ENCODE measurements around the gene HOGA1. TPM values are rescaled to one million over a fixed set of nuclear protein-coding genes. Genes with fewer than 3 reads are reported as not detected.

HOGA1 gene
- total and polyA plus RNA-seq, 2 of the 13 experiments (the other 11 are each of a cell fraction or from before 2014, with no cell fraction given), result 7.6 to 19.5 TPM

- Histone ChIP-seq H3K9me3 (ENCODE audit: low read length) (no peaks in the 10 kb centered on the region), H3K79me2 (ENCODE audit: insufficient read depth, low read length) (no peaks in the 10 kb centered on the region), H3K9ac (ENCODE audit: insufficient read depth, low read depth, low read length) (no peak within 1 kb of the TSS), H4K20me1 (ENCODE audit: insufficient read depth, low read length) (no peaks in the 10 kb centered on the region), H3K4me1 (ENCODE audit: insufficient read depth, low read length) (peaks cover 17% of the 10 kb centered on the region), H3K27me3 (ENCODE audit: control insufficient read depth in 1 of 2, insufficient read depth in 2 of 2, low read length in 2 of 2) (no peaks in the 10 kb centered on the region), H2AFZ (ENCODE audit: low read length) (no peak within 1 kb of the TSS), H3K4me3 (replicated peaks in 1 of 3; ENCODE audit: insufficient read depth in 1 of 3, low read depth in 2 of 3, low read length in 3 of 3) (no peak within 1 kb of the TSS), H3K36me3 (replicated peaks in 1 of 2; ENCODE audit: control insufficient read depth in 1 of 2, insufficient read depth in 2 of 2, low read length in 2 of 2) (peaks cover 3 to 8% of the 10 kb centered on the region in 2 experiments; a peak in 3 of 5 replicates), H3K27ac (ENCODE audit: extremely low read length, insufficient read depth, low read length) (no peak within 1 kb of the TSS), H3K4me2 (ENCODE audit: low read depth, low read length) (no peak within 1 kb of the TSS; the same call in 1 of the 2 replicates)
- POLR2A ChIA-PET, result interaction anchor here (1.2 to 2.1 kb wide), 3 partner anchors 12 to 103 kb away, joined by 3 to 10 read pairs (median 8); partner anchors contain the start of genes HOGA1 and PI4K2A
- DNase-seq (ENCODE audit: low spot score), result peak; percentile 66
- CTCF ChIA-PET (ENCODE audit: low intra/inter-chr PET ratio, low total read pairs), result interaction anchor here (0.9 to 2.7 kb wide), 3 partner anchors 38 to 159 kb away, joined by 3 to 46 read pairs (median 7); no protein-coding TSS in a partner anchor
- ATAC-seq, result peak; percentile 91
- BruUV-seq (replicated peaks), result no TSS peak
- WGBS (ENCODE audit: low lambda C conversion rate), result 75% methylated on average over 9 of the region's 16 CpGs
- in situ Hi-C loops (cut with HindIII; ENCODE audit: extremely low pct_ligation_motif_present, low pct_unique_long_range_greater_than_20kb), result loop anchor here (5.0 kb wide), 1 partner anchor 40 kb away; no protein-coding TSS in a partner anchor
- intact Hi-C loops (cut with micrococcal nuclease; ENCODE audit: unreplicated experiment), result loop anchor here (1.0 kb wide), 1 partner anchor 40 kb away; no protein-coding TSS in a partner anchor
- FAIRE-seq, result peak; percentile 93
- no peak for TF ChIP-seq ZSCAN31 (CRISPR knock-in tag; IDR thresholded peaks at IDR 0.05; ENCODE audit: low read depth)
- TF ChIP-seq ZNF207 (IDR thresholded peaks at IDR 0.05; ENCODE audit: borderline replicate concordance), result no peak
- TF ChIP-seq ZNF605 (CRISPR knock-in tag; IDR thresholded peaks at IDR 0.05), result no peak
- TF ChIP-seq DRAP1 (CRISPR knock-in tag; IDR thresholded peaks at IDR 0.05), result no peak
- no peak for TF ChIP-seq ZC3H13 (CRISPR knock-in tag; IDR thresholded peaks at IDR 0.05)
- TF ChIP-seq ZUFSP (CRISPR knock-in tag; IDR thresholded peaks at IDR 0.05; ENCODE audit: borderline replicate concordance), result no peak
- TF ChIP-seq, protein P1, sequence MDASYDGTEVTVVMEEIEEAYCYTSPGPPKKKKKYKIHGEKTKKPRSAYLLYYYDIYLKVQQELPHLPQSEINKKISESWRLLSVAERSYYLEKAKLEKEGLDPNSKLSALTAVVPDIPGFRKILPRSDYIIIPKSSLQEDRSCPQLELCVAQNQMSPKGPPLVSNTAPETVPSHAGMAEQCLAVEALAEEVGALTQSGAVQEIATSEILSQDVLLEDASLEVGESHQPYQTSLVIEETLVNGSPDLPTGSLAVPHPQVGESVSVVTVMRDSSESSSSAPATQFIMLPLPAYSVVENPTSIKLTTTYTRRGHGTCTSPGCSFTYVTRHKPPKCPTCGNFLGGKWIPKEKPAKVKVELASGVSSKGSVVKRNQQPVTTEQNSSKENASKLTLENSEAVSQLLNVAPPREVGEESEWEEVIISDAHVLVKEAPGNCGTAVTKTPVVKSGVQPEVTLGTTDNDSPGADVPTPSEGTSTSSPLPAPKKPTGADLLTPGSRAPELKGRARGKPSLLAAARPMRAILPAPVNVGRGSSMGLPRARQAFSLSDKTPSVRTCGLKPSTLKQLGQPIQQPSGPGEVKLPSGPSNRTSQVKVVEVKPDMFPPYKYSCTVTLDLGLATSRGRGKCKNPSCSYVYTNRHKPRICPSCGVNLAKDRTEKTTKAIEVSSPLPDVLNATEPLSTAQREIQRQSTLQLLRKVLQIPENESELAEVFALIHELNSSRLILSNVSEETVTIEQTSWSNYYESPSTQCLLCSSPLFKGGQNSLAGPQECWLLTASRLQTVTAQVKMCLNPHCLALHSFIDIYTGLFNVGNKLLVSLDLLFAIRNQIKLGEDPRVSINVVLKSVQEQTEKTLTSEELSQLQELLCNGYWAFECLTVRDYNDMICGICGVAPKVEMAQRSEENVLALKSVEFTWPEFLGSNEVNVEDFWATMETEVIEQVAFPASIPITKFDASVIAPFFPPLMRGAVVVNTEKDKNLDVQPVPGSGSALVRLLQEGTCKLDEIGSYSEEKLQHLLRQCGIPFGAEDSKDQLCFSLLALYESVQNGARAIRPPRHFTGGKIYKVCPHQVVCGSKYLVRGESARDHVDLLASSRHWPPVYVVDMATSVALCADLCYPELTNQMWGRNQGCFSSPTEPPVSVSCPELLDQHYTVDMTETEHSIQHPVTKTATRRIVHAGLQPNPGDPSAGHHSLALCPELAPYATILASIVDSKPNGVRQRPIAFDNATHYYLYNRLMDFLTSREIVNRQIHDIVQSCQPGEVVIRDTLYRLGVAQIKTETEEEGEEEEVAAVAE (CRISPR knock-in tag; IDR thresholded peaks at IDR 0.05; ENCODE audit: borderline replicate concordance), result no peak
- TF ChIP-seq FOSL2 (CRISPR knock-in tag; IDR thresholded peaks at IDR 0.05), result no peak
- no peak for TF ChIP-seq EP300 (IDR thresholded peaks at IDR 0.05; ENCODE audit: low read depth in 2 of 2, low read length in 2 of 2)
- no peak for TF ChIP-seq EP300 (CRISPR knock-in tag; IDR thresholded peaks at IDR 0.05; ENCODE audit: borderline replicate concordance)
- TF ChIP-seq, protein P2, sequence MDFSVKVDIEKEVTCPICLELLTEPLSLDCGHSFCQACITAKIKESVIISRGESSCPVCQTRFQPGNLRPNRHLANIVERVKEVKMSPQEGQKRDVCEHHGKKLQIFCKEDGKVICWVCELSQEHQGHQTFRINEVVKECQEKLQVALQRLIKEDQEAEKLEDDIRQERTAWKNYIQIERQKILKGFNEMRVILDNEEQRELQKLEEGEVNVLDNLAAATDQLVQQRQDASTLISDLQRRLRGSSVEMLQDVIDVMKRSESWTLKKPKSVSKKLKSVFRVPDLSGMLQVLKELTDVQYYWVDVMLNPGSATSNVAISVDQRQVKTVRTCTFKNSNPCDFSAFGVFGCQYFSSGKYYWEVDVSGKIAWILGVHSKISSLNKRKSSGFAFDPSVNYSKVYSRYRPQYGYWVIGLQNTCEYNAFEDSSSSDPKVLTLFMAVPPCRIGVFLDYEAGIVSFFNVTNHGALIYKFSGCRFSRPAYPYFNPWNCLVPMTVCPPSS (IDR thresholded peaks at IDR 0.05), result no peak
- TF ChIP-seq, protein P3, sequence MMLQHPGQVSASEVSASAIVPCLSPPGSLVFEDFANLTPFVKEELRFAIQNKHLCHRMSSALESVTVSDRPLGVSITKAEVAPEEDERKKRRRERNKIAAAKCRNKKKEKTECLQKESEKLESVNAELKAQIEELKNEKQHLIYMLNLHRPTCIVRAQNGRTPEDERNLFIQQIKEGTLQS (CRISPR knock-in tag; IDR thresholded peaks at IDR 0.05), result no peak
- TF ChIP-seq ZNF772 (CRISPR knock-in tag; IDR thresholded peaks at IDR 0.05), result no peak
- TF ChIP-seq SAP130 (CRISPR knock-in tag; IDR thresholded peaks at IDR 0.05; ENCODE audit: low read depth), result peak; percentile 16; the same call in 1 of the 2 replicates
- peak; percentile 93 for TF ChIP-seq STAG1 (CRISPR knock-in tag; IDR thresholded peaks at IDR 0.05)
- TF ChIP-seq XRCC5 (optimal IDR thresholded peaks at IDR 0.05; ENCODE audit: low read length), result peak; percentile 69
Measured at GRCh38 chr10:97572214-97572989, 11.8 kb upstream of the HOGA1 start, which contains the start of gene ANKRD2. Gene ANKRD2 (plus strand): TSS chr10:97572779. CDS start chr10:97572789, 10 bp downstream.

All from HepG2 (cell line).